ENCODE results near the gene PCGF6. TPM values are rescaled to one million over a fixed set of nuclear protein-coding genes. Genes with fewer than 3 reads are reported as not detected.

PCGF6 gene
- total RNA-seq, 2 experiments from 2014 or later, result 10.4 to 14.8 TPM

GRCh38 chr10:103333934-103334520 lies 16.9 kb downstream of the PCGF6 start:
- no peaks in the 10 kb centered on the region for H3K27me3 Mint-ChIP-seq
- intact Hi-C loops (cut with DNase I, micrococcal nuclease), result loop anchor here in 1 of 2 experiments (2.0 kb wide), 2 partner anchors 417 to 499 kb away; no protein-coding TSS in a partner anchor
- no peak for ATAC-seq
- H3K36me3 Mint-ChIP-seq (ENCODE audit: low read depth), result peaks cover 19% of the 10 kb centered on the region
- H3K4me1 Mint-ChIP-seq, result no peaks in the 10 kb centered on the region
- H3K4me3 Mint-ChIP-seq, result no peak overlapping the region
- CTCF ChIA-PET, result interaction anchor here (0.7 to 2.3 kb wide), 14 partner anchors 8 to 582 kb away, joined by 3 to 9 read pairs (median 3); partner anchors contain the start of genes ATP5MK, BORCS7, CNNM2 and PDCD11
- no peak overlapping the region for H3K27ac Mint-ChIP-seq
- POLR2A ChIA-PET, result interaction anchor here (0.6 kb wide), 1 partner anchor 42 kb away, joined by 5 read pairs; no protein-coding TSS in a partner anchor
- no peaks in the 10 kb centered on the region for H3K9me3 Mint-ChIP-seq (ENCODE audit: low read depth)
- no peak for DNase-seq

- H3K36me3 Mint-ChIP-seq (ENCODE audit: low read depth), result peaks cover 33% of the 10 kb centered on the region
- no peaks in the 10 kb centered on the region for H3K9me3 Mint-ChIP-seq (ENCODE audit: low read depth)
- no peak for DNase-seq
- H3K4me3 Mint-ChIP-seq, result no peak overlapping the region
- H3K4me1 Mint-ChIP-seq, result no peaks in the 10 kb centered on the region
- peak; percentile 63 for ATAC-seq
- H3K27ac Mint-ChIP-seq, result no peak overlapping the region
- ChIA-PET CTCF (no interaction called here), POLR2A (no interaction called here)
- no peaks in the 10 kb centered on the region for H3K27me3 Mint-ChIP-seq
- intact Hi-C loops (cut with DNase I, micrococcal nuclease), result no loop called here
These were observed 23.0 kb downstream of the PCGF6 start for GRCh38 chr10:103327906-103328305.

- H3K9me3 Mint-ChIP-seq (ENCODE audit: low read depth), result no peaks in the 10 kb centered on the region
- no peaks in the 10 kb centered on the region for H3K4me1 Mint-ChIP-seq
- intact Hi-C loops (cut with DNase I, micrococcal nuclease), result no loop called here
- DNase-seq (no peak), ATAC-seq (no peak)
- no peak overlapping the region for H3K4me3 Mint-ChIP-seq
- ChIA-PET POLR2A (interaction anchor here (0.5 kb wide), 1 partner anchor 14 kb away, joined by 5 read pairs; no protein-coding TSS in a partner anchor), CTCF (no interaction called here)
- H3K36me3 Mint-ChIP-seq (ENCODE audit: low read depth), result peaks cover 30% of the 10 kb centered on the region
- H3K27ac Mint-ChIP-seq, result no peak overlapping the region
- no peaks in the 10 kb centered on the region for H3K27me3 Mint-ChIP-seq
These were observed 34.9 kb downstream of the PCGF6 start for GRCh38 chr10:103316087-103316486.

GRCh38 chr10:103310197-103310596 lies 40.7 kb downstream of the PCGF6 start:
- DNase-seq (no peak), ATAC-seq (no peak)
- no peaks in the 10 kb centered on the region for H3K4me1 Mint-ChIP-seq
- H3K4me3 Mint-ChIP-seq, result no peak overlapping the region
- H3K36me3 Mint-ChIP-seq (ENCODE audit: low read depth), result peaks cover 38% of the 10 kb centered on the region
- intact Hi-C loops (cut with DNase I, micrococcal nuclease), result no loop called here
- POLR2A ChIA-PET, result no interaction called here
- H3K27ac Mint-ChIP-seq, result no peak overlapping the region
- H3K9me3 Mint-ChIP-seq (ENCODE audit: low read depth), result no peaks in the 10 kb centered on the region
- CTCF ChIA-PET, result no interaction called here
- H3K27me3 Mint-ChIP-seq, result no peaks in the 10 kb centered on the region

- Mint-ChIP-seq H3K4me3 (no peak overlapping the region), H3K27me3 (no peaks in the 10 kb centered on the region), H3K9me3 (ENCODE audit: low read depth) (no peaks in the 10 kb centered on the region), H3K27ac (no peak overlapping the region), H3K36me3 (ENCODE audit: low read depth) (peaks cover 36% of the 10 kb centered on the region), H3K4me1 (no peaks in the 10 kb centered on the region)
- ATAC-seq (no peak), DNase-seq (no peak)
- CTCF ChIA-PET, result interaction anchor here (0.5 kb wide), 1 partner anchor 553 kb away, joined by 3 read pairs; no protein-coding TSS in a partner anchor
- POLR2A ChIA-PET, result no interaction called here
- intact Hi-C loops (cut with DNase I, micrococcal nuclease), result no loop called here
These were observed 43.3 kb downstream of the PCGF6 start for GRCh38 chr10:103307594-103307993.

- ChIA-PET CTCF (interaction anchor here (0.8 kb wide), 1 partner anchor 11 kb away, joined by 3 read pairs; no protein-coding TSS in a partner anchor), POLR2A (no interaction called here)
- Mint-ChIP-seq H3K27me3 (peaks cover 7% of the 10 kb centered on the region), H3K4me3 (no peak overlapping the region), H3K9me3 (ENCODE audit: low read depth) (no peaks in the 10 kb centered on the region), H3K27ac (no peak overlapping the region), H3K4me1 (no peaks in the 10 kb centered on the region), H3K36me3 (ENCODE audit: low read depth) (no peaks in the 10 kb centered on the region)
- DNase-seq (no peak), ATAC-seq (no peak)
- intact Hi-C loops (cut with DNase I, micrococcal nuclease), result no loop called here
These were observed 55.4 kb downstream of the PCGF6 start for GRCh38 chr10:103295374-103296015.

- no peaks in the 10 kb centered on the region for H3K9me3 Mint-ChIP-seq (ENCODE audit: low read depth)
- no peak overlapping the region for H3K27ac Mint-ChIP-seq
- intact Hi-C loops (cut with DNase I, micrococcal nuclease), result no loop called here
- H3K4me3 Mint-ChIP-seq, result no peak overlapping the region
- H3K36me3 Mint-ChIP-seq (ENCODE audit: low read depth), result no peaks in the 10 kb centered on the region
- DNase-seq (no peak), ATAC-seq (no peak)
- CTCF ChIA-PET, result interaction anchor here (0.7 kb wide), 1 partner anchor 44 kb away, joined by 4 read pairs; no protein-coding TSS in a partner anchor
- H3K27me3 Mint-ChIP-seq, result peaks cover 20% of the 10 kb centered on the region
- H3K4me1 Mint-ChIP-seq, result no peaks in the 10 kb centered on the region
- POLR2A ChIA-PET, result no interaction called here
These were observed 59.4 kb downstream of the PCGF6 start for GRCh38 chr10:103291588-103291987.

- DNase-seq (no peak), ATAC-seq (no peak)
- Mint-ChIP-seq H3K27ac (no peak overlapping the region), H3K4me3 (no peak overlapping the region), H3K9me3 (ENCODE audit: low read depth) (no peaks in the 10 kb centered on the region), H3K4me1 (no peaks in the 10 kb centered on the region), H3K27me3 (peaks cover 31% of the 10 kb centered on the region), H3K36me3 (ENCODE audit: low read depth) (no peaks in the 10 kb centered on the region)
- ChIA-PET POLR2A (no interaction called here), CTCF (interaction anchor here (0.6 kb wide), 1 partner anchor 13 kb away, joined by 3 read pairs; no protein-coding TSS in a partner anchor)
- intact Hi-C loops (cut with DNase I, micrococcal nuclease), result no loop called here
These were observed 62.9 kb downstream of the PCGF6 start for GRCh38 chr10:103287992-103288391.

GRCh38 chr10:103284170-103284569 lies 66.8 kb downstream of the PCGF6 start:
- peaks cover 49% of the 10 kb centered on the region for H3K27me3 Mint-ChIP-seq
- intact Hi-C loops (cut with DNase I, micrococcal nuclease), result no loop called here
- H3K4me3 Mint-ChIP-seq, result no peak overlapping the region
- no peak overlapping the region for H3K27ac Mint-ChIP-seq
- no peak for DNase-seq
- H3K4me1 Mint-ChIP-seq, result no peaks in the 10 kb centered on the region
- ATAC-seq, result no peak
- POLR2A ChIA-PET, result no interaction called here
- no peaks in the 10 kb centered on the region for H3K36me3 Mint-ChIP-seq (ENCODE audit: low read depth)
- no peaks in the 10 kb centered on the region for H3K9me3 Mint-ChIP-seq (ENCODE audit: low read depth)
- CTCF ChIA-PET, result interaction anchor here (0.5 to 1.0 kb wide), 3 partner anchors 8 to 1529 kb away, joined by 3 read pairs; no protein-coding TSS in a partner anchor

GRCh38 chr10:103282961-103283360 lies 68.0 kb downstream of the PCGF6 start:
- peaks cover 55% of the 10 kb centered on the region for H3K27me3 Mint-ChIP-seq
- CTCF ChIA-PET, result no interaction called here

GRCh38 chr10:103281753-103282152 lies 69.2 kb downstream of the PCGF6 start:
- ChIA-PET CTCF (no interaction called here), POLR2A (no interaction called here)
- Mint-ChIP-seq H3K36me3 (ENCODE audit: low read depth) (peaks cover 1% of the 10 kb centered on the region), H3K9me3 (ENCODE audit: low read depth) (peaks cover 4% of the 10 kb centered on the region), H3K4me1 (peaks cover 4% of the 10 kb centered on the region), H3K4me3 (no peak overlapping the region), H3K27me3 (peaks cover 57% of the 10 kb centered on the region), H3K27ac (no peak overlapping the region)
- DNase-seq (peak; percentile 13), ATAC-seq (no peak)
- intact Hi-C loops (cut with DNase I, micrococcal nuclease), result no loop called here

More at GRCh38 chr10:103282961-103283360, 68.0 kb downstream of the PCGF6 start:
- H3K4me3 Mint-ChIP-seq, result no peak overlapping the region
- peaks cover 1% of the 10 kb centered on the region for H3K36me3 Mint-ChIP-seq (ENCODE audit: low read depth)
- H3K4me1 Mint-ChIP-seq, result peaks cover 4% of the 10 kb centered on the region
- peaks cover 4% of the 10 kb centered on the region for H3K9me3 Mint-ChIP-seq (ENCODE audit: low read depth)
- DNase-seq, result no peak
- no peak for ATAC-seq
- POLR2A ChIA-PET, result no interaction called here
- H3K27ac Mint-ChIP-seq, result no peak overlapping the region
- intact Hi-C loops (cut with DNase I, micrococcal nuclease), result no loop called here

- Mint-ChIP-seq H3K27me3 (peaks cover 64% of the 10 kb centered on the region), H3K27ac (no peak overlapping the region), H3K9me3 (ENCODE audit: low read depth) (peaks cover 4% of the 10 kb centered on the region), H3K4me1 (peaks cover 8% of the 10 kb centered on the region), H3K36me3 (ENCODE audit: low read depth) (peaks cover 1% of the 10 kb centered on the region), H3K4me3 (no peak overlapping the region)
- no peak for DNase-seq
- ChIA-PET POLR2A (no interaction called here), CTCF (interaction anchor here (0.5 to 0.6 kb wide), 2 partner anchors 191 to 291 kb away, joined by 3 read pairs; no protein-coding TSS in a partner anchor)
- intact Hi-C loops (cut with DNase I, micrococcal nuclease), result no loop called here
- ATAC-seq, result no peak
These were observed 70.4 kb downstream of the PCGF6 start for GRCh38 chr10:103280506-103280905.
